Stimulated activated CD8-positive, alpha-beta memory T cell treated with anti-CD3 and anti-CD28 coated beads, Interleukin-4, amount 100 ng/mL, for 24 hours (primary cell): Measurements from ENCODE around the gene SCNN1G.

Experiments used
- DNase-seq: peaks from one replicate; pipeline ENCODE4 v3.0.0-alpha.2; 2020; ENCODE audit warnings: low read depth

SCNN1G gene

GRCh38 chr16:23202166-23202565 lies 19.6 kb downstream of the SCNN1G start:
- no peak for DNase-seq

- no peak for DNase-seq
These were observed 24.4 kb downstream of the SCNN1G start for GRCh38 chr16:23206986-23207385.

GRCh38 chr16:23207485-23207884 lies 24.9 kb downstream of the SCNN1G start:
- DNase-seq = no peak

- DNase-seq = no peak
These were observed 27.1 kb downstream of the SCNN1G start for GRCh38 chr16:23209606-23210005.

GRCh38 chr16:23213831-23214230 lies 31.3 kb downstream of the SCNN1G start:
- DNase-seq = no peak

GRCh38 chr16:23214796-23215195 lies 32.3 kb downstream of the SCNN1G start:
- DNase-seq = no peak

- DNase-seq = no peak
These were observed 32.9 kb downstream of the SCNN1G start for GRCh38 chr16:23215435-23215834.

- no peak for DNase-seq
These were observed 34.2 kb downstream of the SCNN1G start for GRCh38 chr16:23216658-23217246.

GRCh38 chr16:23217646-23218045 lies 35.1 kb downstream of the SCNN1G start:
- DNase-seq = no peak

GRCh38 chr16:23222929-23223328 lies 40.4 kb downstream of the SCNN1G start:
- DNase-seq = no peak

GRCh38 chr16:23223368-23223767 lies 40.8 kb downstream of the SCNN1G start:
- DNase-seq = no peak

GRCh38 chr16:23225109-23225508 lies 42.6 kb downstream of the SCNN1G start:
- DNase-seq = no peak

- no peak for DNase-seq
These were observed 43.1 kb downstream of the SCNN1G start for GRCh38 chr16:23225634-23226033.

- no peak for DNase-seq
These were observed 45.0 kb downstream of the SCNN1G start for GRCh38 chr16:23227529-23227928.

GRCh38 chr16:23229714-23230113 lies 47.2 kb downstream of the SCNN1G start:
- no peak for DNase-seq

GRCh38 chr16:23232806-23233205 lies 50.3 kb downstream of the SCNN1G start:
- no peak for DNase-seq

GRCh38 chr16:23235176-23235575 lies 52.6 kb downstream of the SCNN1G start:
- DNase-seq = no peak

- no peak for DNase-seq
These were observed 54.4 kb downstream of the SCNN1G start for GRCh38 chr16:23236983-23237382.

- no peak for DNase-seq
These were observed 58.4 kb downstream of the SCNN1G start for GRCh38 chr16:23240994-23241393.

GRCh38 chr16:23244122-23244521 lies 61.6 kb downstream of the SCNN1G start:
- no peak for DNase-seq

- DNase-seq = no peak
These were observed 62.7 kb downstream of the SCNN1G start for GRCh38 chr16:23245268-23245667.

GRCh38 chr16:23248261-23249194 lies 66.0 kb downstream of the SCNN1G start:
- no peak for DNase-seq

- no peak for DNase-seq
These were observed 67.3 kb downstream of the SCNN1G start for GRCh38 chr16:23249830-23250229.

- no peak for DNase-seq
These were observed 69.8 kb downstream of the SCNN1G start for GRCh38 chr16:23252310-23252709.
